Heart left ventricle (tissue), 13 donors: ENCODE data around the gene SPSB3.

ENCODE experiments used
- POLR2A ChIP-seq, 2 donors: fragments of 450-650 bp; IDR thresholded peaks; one replicate each; pipeline ENCODE4 v1.6.1; 2017; ENCODE audit warnings: antibody characterized with exemption in 2 of 2, mild to moderate bottlenecking in 2 of 2, moderate library complexity in 2 of 2
- TF ChIP-seq, protein P1 (sequence below), 12 donors: fragments of 200-600 bp; sonication (generic) in 4 of 12; IDR thresholded peaks; one replicate each; pipeline versions ENCODE4 v1.5.0 to v1.8.0; 2018 to 2022; ENCODE audit warnings: antibody characterized with exemption in 12 of 12, mild to moderate bottlenecking in 5 of 12
- donor health status: ischemic (EF 13 %, LVEDD 7.1; RV severe dilation, severe dysfunction).
- donor health status: DM: no; HTN: yes; CAD: no.
- donor health status: DM: no; HTN: no; CAD: no.
- donor health status: ischemic (EF 25% LVEDD 6.9; RV normal size, moderate dysfunction).
- donor health status: ischemic (EF 25% LVEDD 5.7; RV mildly dilated, moderate dysfunction).
- donor health status: ischemic (EF 35%, LVEDD 5.7; RV mildly dilated, moderate dysfunction).
- donor health status: nonischemic (EF 11% LVEDD 7.7; RV severe dilation, severe dysfunction).
- donor health status: DM: yes; HTN: yes; CAD: no.
- donor health status: PGD.
- donor health status: ischemic (EF 29% LVEDD 5.4; RV normal size, mild dysfunction).
- donor health status: nonischemic (EF 23%, LVEDD 6.1; RV moderate dilation, normal function).

DNA sequence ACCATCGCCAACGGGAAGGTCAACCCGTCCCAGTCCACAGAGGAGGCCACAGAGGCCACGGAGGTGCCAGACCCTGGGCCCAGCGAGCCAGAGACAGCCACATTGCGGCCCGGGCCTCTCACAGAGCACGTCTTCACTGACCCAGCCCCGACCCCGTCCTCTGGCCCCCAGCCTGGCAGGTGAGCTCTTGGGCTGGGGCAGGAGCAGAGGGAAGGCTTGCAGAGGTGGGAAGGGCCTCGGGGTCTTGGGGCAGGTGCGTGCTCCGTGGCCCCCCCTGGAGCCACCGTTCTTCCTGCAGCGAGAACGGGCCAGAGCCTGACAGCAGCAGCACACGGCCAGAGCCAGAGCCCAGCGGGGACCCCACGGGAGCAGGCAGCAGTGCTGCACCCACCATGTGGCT lies 16.1 kb downstream of the SPSB3 start:
- TF ChIP-seq, protein P1, sequence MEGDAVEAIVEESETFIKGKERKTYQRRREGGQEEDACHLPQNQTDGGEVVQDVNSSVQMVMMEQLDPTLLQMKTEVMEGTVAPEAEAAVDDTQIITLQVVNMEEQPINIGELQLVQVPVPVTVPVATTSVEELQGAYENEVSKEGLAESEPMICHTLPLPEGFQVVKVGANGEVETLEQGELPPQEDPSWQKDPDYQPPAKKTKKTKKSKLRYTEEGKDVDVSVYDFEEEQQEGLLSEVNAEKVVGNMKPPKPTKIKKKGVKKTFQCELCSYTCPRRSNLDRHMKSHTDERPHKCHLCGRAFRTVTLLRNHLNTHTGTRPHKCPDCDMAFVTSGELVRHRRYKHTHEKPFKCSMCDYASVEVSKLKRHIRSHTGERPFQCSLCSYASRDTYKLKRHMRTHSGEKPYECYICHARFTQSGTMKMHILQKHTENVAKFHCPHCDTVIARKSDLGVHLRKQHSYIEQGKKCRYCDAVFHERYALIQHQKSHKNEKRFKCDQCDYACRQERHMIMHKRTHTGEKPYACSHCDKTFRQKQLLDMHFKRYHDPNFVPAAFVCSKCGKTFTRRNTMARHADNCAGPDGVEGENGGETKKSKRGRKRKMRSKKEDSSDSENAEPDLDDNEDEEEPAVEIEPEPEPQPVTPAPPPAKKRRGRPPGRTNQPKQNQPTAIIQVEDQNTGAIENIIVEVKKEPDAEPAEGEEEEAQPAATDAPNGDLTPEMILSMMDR (IDR thresholded peaks at IDR 0.05), result no peak
- no peak for TF ChIP-seq POLR2A (IDR thresholded peaks at IDR 0.05)
